ENCODE data around the gene CFAP45.

CFAP45 gene

GRCh38 chr1:159849626-159850366 is 50.2 kb downstream of the CFAP45 start:
- no peak for DNase-seq (ENCODE audit: low spot score)

GRCh38 chr1:159848326-159848725 is 51.6 kb downstream of the CFAP45 start:
- Histone ChIP-seq H3K9me3 (ENCODE audit: severe bottlenecking) (no peaks in the 10 kb centered on the region), H3K4me1 (ENCODE audit: insufficient read depth, poor library complexity, severe bottlenecking) (peaks cover 19% of the 10 kb centered on the region), H3K27ac (ENCODE audit: poor library complexity, severe bottlenecking) (peak overlapping the region; percentile 72), H3K4me3 (ENCODE audit: severe bottlenecking) (no peak overlapping the region), H3K27me3 (ENCODE audit: insufficient read depth, poor library complexity, severe bottlenecking) (no peaks in the 10 kb centered on the region), H3K36me3 (ENCODE audit: low read depth) (no peaks in the 10 kb centered on the region)
- DNase-seq (ENCODE audit: low spot score) (no peak), ATAC-seq (ENCODE audit: low read depth) (no peak)
- TF ChIP-seq, protein P1, sequence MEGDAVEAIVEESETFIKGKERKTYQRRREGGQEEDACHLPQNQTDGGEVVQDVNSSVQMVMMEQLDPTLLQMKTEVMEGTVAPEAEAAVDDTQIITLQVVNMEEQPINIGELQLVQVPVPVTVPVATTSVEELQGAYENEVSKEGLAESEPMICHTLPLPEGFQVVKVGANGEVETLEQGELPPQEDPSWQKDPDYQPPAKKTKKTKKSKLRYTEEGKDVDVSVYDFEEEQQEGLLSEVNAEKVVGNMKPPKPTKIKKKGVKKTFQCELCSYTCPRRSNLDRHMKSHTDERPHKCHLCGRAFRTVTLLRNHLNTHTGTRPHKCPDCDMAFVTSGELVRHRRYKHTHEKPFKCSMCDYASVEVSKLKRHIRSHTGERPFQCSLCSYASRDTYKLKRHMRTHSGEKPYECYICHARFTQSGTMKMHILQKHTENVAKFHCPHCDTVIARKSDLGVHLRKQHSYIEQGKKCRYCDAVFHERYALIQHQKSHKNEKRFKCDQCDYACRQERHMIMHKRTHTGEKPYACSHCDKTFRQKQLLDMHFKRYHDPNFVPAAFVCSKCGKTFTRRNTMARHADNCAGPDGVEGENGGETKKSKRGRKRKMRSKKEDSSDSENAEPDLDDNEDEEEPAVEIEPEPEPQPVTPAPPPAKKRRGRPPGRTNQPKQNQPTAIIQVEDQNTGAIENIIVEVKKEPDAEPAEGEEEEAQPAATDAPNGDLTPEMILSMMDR (IDR thresholded peaks at IDR 0.05; ENCODE audit: poor library complexity, severe bottlenecking): no peak

More at GRCh38 chr1:159849626-159850366, 50.2 kb downstream of the CFAP45 start:
- Histone ChIP-seq H3K9me3 (ENCODE audit: severe bottlenecking) (no peaks in the 10 kb centered on the region), H3K4me3 (ENCODE audit: severe bottlenecking) (no peak overlapping the region), H3K27me3 (ENCODE audit: insufficient read depth, poor library complexity, severe bottlenecking) (no peaks in the 10 kb centered on the region), H3K4me1 (ENCODE audit: insufficient read depth, poor library complexity, severe bottlenecking) (peaks cover 24% of the 10 kb centered on the region), H3K27ac (ENCODE audit: poor library complexity, severe bottlenecking) (peak overlapping the region; percentile 72), H3K36me3 (ENCODE audit: low read depth) (no peaks in the 10 kb centered on the region)
- peak; percentile 37; the same call in 2 of the 3 replicates for ATAC-seq (ENCODE audit: low read depth)
- TF ChIP-seq, protein P1 (IDR thresholded peaks at IDR 0.05; ENCODE audit: poor library complexity, severe bottlenecking): no peak

DNA sequence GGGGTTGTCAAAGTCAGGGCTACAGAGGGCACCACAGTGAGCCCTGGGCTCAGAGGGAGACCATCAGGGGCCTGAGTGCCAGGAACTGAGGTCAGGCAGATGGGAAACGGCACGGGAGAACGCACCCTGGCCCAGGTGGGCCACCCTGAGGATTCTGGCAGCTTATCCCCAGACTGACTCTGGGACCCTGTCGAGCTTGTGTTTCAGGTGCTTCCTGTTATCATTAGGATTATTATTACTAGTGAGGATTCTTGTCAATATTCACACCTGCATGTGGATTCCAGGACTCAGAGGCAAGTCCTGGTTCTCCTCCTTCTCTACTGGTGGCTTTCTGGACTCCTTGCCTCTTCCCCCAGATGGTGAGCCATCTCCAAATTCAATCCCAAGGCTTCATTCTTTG is 52.7 kb downstream of the CFAP45 start:
- Histone ChIP-seq H3K4me1 (ENCODE audit: insufficient read depth, poor library complexity, severe bottlenecking) (peaks cover 19% of the 10 kb centered on the region), H3K4me3 (ENCODE audit: severe bottlenecking) (no peak overlapping the region), H3K36me3 (ENCODE audit: low read depth) (no peaks in the 10 kb centered on the region), H3K9me3 (ENCODE audit: severe bottlenecking) (no peaks in the 10 kb centered on the region), H3K27ac (ENCODE audit: poor library complexity, severe bottlenecking) (no peak overlapping the region), H3K27me3 (ENCODE audit: insufficient read depth, poor library complexity, severe bottlenecking) (no peaks in the 10 kb centered on the region)
- TF ChIP-seq, protein P1 (IDR thresholded peaks at IDR 0.05; ENCODE audit: poor library complexity, severe bottlenecking): no peak
- DNase-seq (ENCODE audit: low spot score): no peak
- ATAC-seq (ENCODE audit: low read depth): no peak

DNA sequence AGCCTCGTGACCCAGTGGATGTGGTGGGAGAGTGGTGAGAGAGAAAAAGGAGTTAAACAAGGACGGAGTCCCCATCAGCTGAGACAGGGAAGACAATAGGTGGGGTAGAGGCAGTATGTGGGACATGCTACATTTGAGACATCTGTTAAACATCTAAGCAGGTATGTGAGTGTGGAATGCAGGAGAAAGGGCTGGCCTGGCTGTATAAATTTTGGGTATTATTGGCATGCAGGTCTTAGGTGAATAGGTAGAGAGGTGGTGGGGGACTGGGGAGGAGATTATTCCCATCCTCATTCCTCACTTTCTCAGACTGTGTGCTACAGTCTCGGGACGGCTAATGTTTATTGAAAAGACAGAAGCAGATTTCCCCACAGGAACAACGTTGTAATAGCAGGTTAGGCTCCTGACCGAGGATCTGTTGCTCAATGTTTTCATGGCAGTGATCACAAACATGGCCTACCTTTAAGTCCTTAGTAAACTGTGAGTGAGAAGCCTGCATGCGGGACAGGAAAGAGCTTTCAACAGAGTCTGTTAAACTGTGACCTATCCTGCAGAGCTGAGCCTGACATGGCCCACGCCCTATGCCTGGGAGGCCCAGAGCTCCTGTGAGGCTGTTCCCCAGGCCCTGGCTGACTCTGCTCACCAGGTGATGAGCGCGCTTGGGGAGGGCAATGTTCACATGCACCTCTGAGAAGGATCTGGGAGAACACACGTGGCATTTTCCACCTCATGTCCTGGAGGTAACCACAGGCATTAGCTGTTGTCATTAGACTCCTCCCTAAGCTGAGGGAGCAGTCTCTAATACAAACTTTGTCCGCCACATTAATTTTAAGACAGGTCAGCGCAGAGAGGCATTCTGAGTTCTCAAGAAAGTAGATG is 54.0 kb downstream of the CFAP45 start:
- DNase-seq (ENCODE audit: low spot score) (no peak), ATAC-seq (ENCODE audit: low read depth) (no peak)
- Histone ChIP-seq H3K9me3 (ENCODE audit: severe bottlenecking) (no peaks in the 10 kb centered on the region), H3K4me3 (ENCODE audit: severe bottlenecking) (no peak overlapping the region), H3K4me1 (ENCODE audit: insufficient read depth, poor library complexity, severe bottlenecking) (peaks cover 19% of the 10 kb centered on the region), H3K27me3 (ENCODE audit: insufficient read depth, poor library complexity, severe bottlenecking) (no peaks in the 10 kb centered on the region), H3K27ac (ENCODE audit: poor library complexity, severe bottlenecking) (no peak overlapping the region), H3K36me3 (ENCODE audit: low read depth) (no peaks in the 10 kb centered on the region)
- TF ChIP-seq, protein P1 (IDR thresholded peaks at IDR 0.05; ENCODE audit: poor library complexity, severe bottlenecking): no peak

Measured in RWPE2 (cell line).